ENCODE measurements around the gene MBNL1.

Gene MBNL1

DNA sequence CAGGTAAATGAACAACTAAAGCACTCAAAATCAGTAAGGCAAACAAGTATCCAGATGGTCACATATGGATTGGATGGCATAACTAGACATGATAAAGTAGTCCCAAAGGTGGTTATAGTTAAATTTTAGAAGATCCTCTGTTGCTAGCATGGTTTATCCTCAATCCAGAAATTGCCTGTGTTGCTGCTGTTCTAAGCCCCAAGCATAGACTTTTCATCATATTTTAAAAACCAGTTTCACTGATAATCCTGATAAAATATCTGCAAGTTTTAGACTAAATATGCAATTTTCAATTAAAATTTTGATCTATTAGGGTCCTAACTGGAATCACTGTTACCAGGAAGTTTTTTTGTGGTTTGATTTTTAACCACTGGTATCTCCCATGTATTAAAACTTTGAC is 35.4 kb downstream of the MBNL1 start:
- TF ChIP-seq, protein P1, sequence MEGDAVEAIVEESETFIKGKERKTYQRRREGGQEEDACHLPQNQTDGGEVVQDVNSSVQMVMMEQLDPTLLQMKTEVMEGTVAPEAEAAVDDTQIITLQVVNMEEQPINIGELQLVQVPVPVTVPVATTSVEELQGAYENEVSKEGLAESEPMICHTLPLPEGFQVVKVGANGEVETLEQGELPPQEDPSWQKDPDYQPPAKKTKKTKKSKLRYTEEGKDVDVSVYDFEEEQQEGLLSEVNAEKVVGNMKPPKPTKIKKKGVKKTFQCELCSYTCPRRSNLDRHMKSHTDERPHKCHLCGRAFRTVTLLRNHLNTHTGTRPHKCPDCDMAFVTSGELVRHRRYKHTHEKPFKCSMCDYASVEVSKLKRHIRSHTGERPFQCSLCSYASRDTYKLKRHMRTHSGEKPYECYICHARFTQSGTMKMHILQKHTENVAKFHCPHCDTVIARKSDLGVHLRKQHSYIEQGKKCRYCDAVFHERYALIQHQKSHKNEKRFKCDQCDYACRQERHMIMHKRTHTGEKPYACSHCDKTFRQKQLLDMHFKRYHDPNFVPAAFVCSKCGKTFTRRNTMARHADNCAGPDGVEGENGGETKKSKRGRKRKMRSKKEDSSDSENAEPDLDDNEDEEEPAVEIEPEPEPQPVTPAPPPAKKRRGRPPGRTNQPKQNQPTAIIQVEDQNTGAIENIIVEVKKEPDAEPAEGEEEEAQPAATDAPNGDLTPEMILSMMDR (IDR thresholded peaks at IDR 0.05; ENCODE audit: extremely low read depth, missing control alignments) = no peak
- no peak for DNase-seq (ENCODE audit: low spot score)

DNA sequence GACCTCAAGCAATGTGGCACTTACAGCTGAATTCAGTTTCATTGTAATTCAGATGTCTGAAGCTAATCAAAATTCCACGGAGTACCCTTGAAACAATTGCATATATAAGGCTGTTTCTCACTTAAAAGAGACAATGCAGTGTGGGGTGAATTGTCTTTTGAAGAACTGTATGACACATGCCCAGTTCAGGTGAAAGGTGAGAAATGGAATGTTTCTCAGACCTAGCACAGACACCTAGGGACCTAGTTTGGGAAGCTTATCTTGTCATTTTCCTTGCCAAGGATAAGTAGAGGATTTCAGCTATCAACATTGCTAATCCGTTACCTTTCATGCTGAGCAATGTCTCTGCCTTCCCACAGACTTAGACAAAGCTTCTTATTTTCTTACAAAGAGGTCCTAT is 36.3 kb downstream of the MBNL1 start:
- TF ChIP-seq, protein P1 (IDR thresholded peaks at IDR 0.05; ENCODE audit: extremely low read depth, missing control alignments) = no peak
- no peak for DNase-seq (ENCODE audit: low spot score)

DNA sequence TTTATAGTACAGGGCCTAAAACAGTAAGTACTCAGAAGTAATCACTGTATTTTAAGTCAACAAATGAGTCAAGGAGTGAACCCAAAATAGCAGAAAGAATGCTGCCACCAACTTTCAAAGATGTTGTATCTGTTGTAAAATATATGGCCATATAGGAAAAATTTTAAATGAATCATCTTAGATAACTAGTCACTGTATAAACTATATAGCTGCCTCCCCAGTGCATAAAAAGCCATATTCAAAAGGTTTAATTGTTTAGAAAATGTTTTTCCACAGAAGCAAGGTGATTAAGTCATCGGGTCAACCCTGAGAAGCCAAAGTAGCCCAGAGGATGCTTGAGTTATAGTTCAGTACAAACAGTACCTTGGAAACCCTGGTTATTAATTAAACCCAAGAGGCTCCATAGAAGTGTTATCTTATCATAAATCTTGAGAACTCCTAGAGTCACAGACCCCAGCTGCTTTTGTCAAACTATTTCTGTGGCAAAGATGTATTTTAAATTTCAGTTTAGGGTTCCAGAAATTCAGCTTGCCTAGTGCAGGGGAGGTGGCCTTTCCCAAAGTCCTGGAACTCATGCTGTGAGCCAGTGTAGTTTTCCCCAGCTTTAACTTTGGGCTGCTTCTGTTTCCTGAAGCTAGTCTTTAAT is 39.2 kb downstream of the MBNL1 start:
- TF ChIP-seq, protein P1 (IDR thresholded peaks at IDR 0.05; ENCODE audit: extremely low read depth, missing control alignments) = no peak

DNA sequence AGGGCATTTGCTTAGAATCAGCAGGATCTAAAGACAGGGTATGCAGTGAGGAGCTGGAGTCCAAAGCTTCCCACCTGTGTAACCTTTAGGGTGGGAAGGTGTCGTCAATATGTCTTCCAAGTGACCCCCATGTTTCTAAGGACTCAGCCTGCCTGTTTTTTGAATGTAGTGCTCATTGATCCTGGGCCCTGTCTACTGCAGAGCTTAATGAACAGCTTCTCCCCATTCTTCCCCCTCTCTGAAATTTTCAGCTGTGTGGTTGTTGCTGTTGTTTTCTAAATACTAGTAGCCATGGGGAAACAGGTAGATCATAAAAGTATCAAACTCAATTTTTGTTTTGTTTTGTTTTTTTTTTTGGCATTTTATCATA is 39.7 kb downstream of the MBNL1 start:
- DNase-seq (ENCODE audit: low spot score) = no peak
- TF ChIP-seq, protein P1 (IDR thresholded peaks at IDR 0.05; ENCODE audit: extremely low read depth, missing control alignments) = no peak

More for the DNA sequence above, 39.2 kb downstream of the MBNL1 start:
- no peak for DNase-seq (ENCODE audit: low spot score)

DNA sequence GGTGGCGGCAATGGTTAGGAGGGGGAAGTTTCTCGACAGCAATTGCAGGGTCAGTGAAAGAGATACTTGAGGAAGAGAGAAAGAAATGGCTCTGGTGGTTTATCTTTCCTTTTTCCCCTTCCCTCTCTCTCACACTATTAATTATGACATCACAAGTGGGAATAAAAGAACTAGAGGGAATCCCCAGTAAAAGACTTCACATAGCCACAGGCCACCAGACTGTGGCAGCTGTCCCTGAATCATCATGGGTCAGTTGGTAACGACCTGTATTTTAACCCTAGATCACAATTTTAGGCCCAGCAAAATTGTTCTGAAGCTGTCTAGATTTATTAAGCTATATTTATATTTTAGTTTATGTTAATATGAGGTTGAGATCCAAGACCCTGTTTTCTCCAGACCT is 40.3 kb downstream of the MBNL1 start:
- DNase-seq (ENCODE audit: low spot score) = no peak
- TF ChIP-seq, protein P1 (IDR thresholded peaks at IDR 0.05; ENCODE audit: extremely low read depth, missing control alignments) = no peak

DNA sequence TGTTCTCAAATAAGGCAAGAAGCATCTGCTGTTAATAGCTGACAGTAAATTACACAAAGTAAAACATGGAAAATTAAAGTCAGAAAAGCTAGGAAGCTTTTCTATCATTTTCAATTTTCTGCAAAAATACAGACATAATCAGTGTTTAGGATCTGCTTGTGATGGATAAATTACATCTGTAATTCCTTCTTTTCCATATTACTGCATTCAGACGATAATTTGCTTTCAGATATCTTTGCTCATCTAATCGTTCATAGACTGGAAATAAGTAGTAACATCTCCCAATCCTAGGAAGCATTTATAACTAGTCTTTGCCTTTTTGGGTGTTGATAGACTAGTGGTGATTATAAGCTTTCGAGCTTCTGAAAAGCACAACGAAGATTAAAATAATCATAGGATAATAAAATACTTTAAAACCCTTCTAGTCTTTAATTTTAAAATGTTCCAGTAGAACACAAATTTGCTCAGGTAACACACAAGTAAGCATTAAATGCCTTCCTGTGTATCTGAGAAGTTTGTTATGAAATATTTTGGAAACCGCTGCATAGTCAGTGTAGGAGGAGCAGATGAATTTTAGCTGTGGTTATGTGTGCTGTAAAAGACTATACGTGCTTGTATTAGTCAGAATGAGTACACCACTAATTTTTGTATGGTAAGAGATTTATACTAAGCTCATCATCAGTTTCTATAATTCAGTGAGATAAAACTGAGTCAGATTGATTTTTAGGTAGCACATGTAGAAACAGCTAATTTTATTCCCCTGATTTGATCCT is 41.0 kb downstream of the MBNL1 start:
- TF ChIP-seq, protein P1 (IDR thresholded peaks at IDR 0.05; ENCODE audit: extremely low read depth, missing control alignments) = no peak
- DNase-seq (ENCODE audit: low spot score) = no peak

DNA sequence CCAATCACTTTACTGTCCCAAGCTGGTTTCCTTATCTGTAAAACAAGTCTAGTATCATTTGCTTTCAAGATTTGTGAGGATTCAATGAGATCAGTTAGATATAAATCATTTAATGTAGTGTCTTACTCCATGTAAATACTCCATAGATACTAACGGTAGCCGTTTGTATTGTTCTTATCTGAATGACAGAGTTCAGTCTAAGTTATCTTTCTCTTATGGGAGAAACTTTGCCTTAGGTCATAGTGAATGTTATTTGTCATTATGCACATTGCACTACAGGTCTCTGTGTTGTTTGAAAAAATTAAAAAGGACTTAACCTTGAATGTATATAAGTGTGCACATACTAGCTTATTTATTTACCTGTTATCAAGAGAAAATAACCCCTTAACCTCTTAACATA is 44.7 kb downstream of the MBNL1 start:
- TF ChIP-seq, protein P1 (IDR thresholded peaks at IDR 0.05; ENCODE audit: extremely low read depth, missing control alignments) = no peak
- DNase-seq (ENCODE audit: low spot score) = no peak
